SU-DHL-6 (cell line): Measurements from ENCODE around the gene VEZT.
A peak's percentile ranks its signal among the peaks of the same experiment; 100 is the strongest.

Experiments used
- H2AFZ ChIP-seq: fragments of 200-600 bp; sonication (generic); 2 replicates; pipeline ENCODE4 v1.6.1; 2014; ENCODE audit warnings: low read depth, mild to moderate bottlenecking, moderate library complexity, mixed read lengths, antibody characterized with exemption, low read length; ENCODE audit not compliant: severe bottlenecking
- H3F3A ChIP-seq: fragments of 200-600 bp; shearing (Covaris generic); 2 replicates; pipeline ENCODE4 v1.6.0; 2016; ENCODE audit warnings: antibody characterized with exemption, mild to moderate bottlenecking; ENCODE audit not compliant: insufficient read depth
- H3K27ac ChIP-seq: fragments of 200-600 bp; sonication (generic); 2 replicates; pipeline ENCODE4 v1.5.1; 2016; ENCODE audit warnings: low read depth, mild to moderate bottlenecking, low read length, moderate library complexity, mixed read lengths
- H3K27me3 ChIP-seq: fragments of 200-600 bp; sonication (generic), shearing (Covaris generic); 2 replicates; pipeline ENCODE4 v1.6.0; 2014; ENCODE audit warnings: mild to moderate bottlenecking, low read length
- H3K36me3 ChIP-seq: fragments of 200-600 bp; sonication (generic); 2 replicates; pipeline ENCODE4 v1.6.1; 2014; ENCODE audit warnings: mild to moderate bottlenecking, low read length, mixed read lengths
- H3K4me2 ChIP-seq: fragments of 300-600, 200-600 bp; shearing (Covaris generic), sonication (generic); 2 replicates; pipeline ENCODE4 v1.6.0; 2014; ENCODE audit warnings: low read length, low read depth, mild to moderate bottlenecking; ENCODE audit not compliant: poor library complexity, severe bottlenecking
- H3K4me3 ChIP-seq: fragments of 200-600 bp; sonication (generic); 2 replicates; pipeline ENCODE4 v1.5.1; 2014; ENCODE audit warnings: antibody characterized with exemption, low read length, mild to moderate bottlenecking, mixed read lengths; ENCODE audit not compliant: insufficient read depth, poor library complexity, severe bottlenecking
- H3K79me2 ChIP-seq: fragments of 200-600 bp; sonication (generic); 2 replicates; pipeline ENCODE4 v1.6.1; 2014; ENCODE audit warnings: mild to moderate bottlenecking, low read length, moderate library complexity; ENCODE audit not compliant: insufficient read depth
- H3K9ac ChIP-seq: fragments of 200-600 bp; sonication (generic); 2 replicates; pipeline ENCODE4 v1.7.0; 2014; ENCODE audit warnings: mild to moderate bottlenecking, low read length
- H3K9me2 ChIP-seq: fragments of 200-600 bp; sonication (generic); replicated peaks from 2 replicates; pipeline ENCODE4 v1.6.1; 2014; ENCODE audit warnings: low read length; ENCODE audit not compliant: insufficient read depth
- H3K9me3 ChIP-seq: fragments of 200-600 bp; sonication (generic); 2 replicates; pipeline ENCODE4 v1.6.1; 2014; ENCODE audit warnings: low read length, mixed read lengths; ENCODE audit not compliant: insufficient read depth
- H4K20me1 ChIP-seq: fragments of 200-600 bp; sonication (generic); 2 replicates; pipeline ENCODE4 v1.6.1; 2014; ENCODE audit warnings: low read depth, mild to moderate bottlenecking, antibody characterized with exemption, low read length, moderate library complexity, mixed read lengths
- CTCF ChIP-seq: fragments of 200-600 bp; sonication (generic); IDR thresholded peaks from one replicate; pipeline ENCODE4 v1.5.1; 2017; ENCODE audit warnings: antibody characterized with exemption, mild to moderate bottlenecking, low read length, moderate library complexity; ENCODE audit not compliant: insufficient read depth, poor library complexity, severe bottlenecking
- EZH2phosphoT487 ChIP-seq: fragments of 200-600 bp; sonication (generic), shearing (Covaris generic); conservative IDR thresholded peaks from 2 replicates; pipeline ENCODE4 v1.6.1; 2018; ENCODE audit warnings: mild to moderate bottlenecking, antibody characterized with exemption, low read length, moderate library complexity, mixed read lengths

The VEZT gene

GRCh38 chr12:95217377-95218149 lies at the start of gene VEZT, which contains the start of gene FGD6:
Gene VEZT (plus strand): TSS chr12:95217807. CDS start chr12:95217851, 44 bp downstream.
Gene FGD6 (minus strand): TSS chr12:95217467. CDS start chr12:95217240, 227 bp downstream.
- H3K27ac ChIP-seq = peak within 1 kb of the TSS; percentile 82
- H3K9me3 ChIP-seq = no peaks in the 10 kb centered on the region
- H3K79me2 ChIP-seq = peaks cover 51% of the 10 kb centered on the region
- H3F3A ChIP-seq = peaks cover 18% of the 10 kb centered on the region
- peak; percentile 43 for TF ChIP-seq CTCF
- TF ChIP-seq EZH2phosphoT487 = no peak
- peak within 1 kb of the TSS; percentile 92 for H3K4me2 ChIP-seq
- no peaks in the 10 kb centered on the region for H4K20me1 ChIP-seq
- no peaks in the 10 kb centered on the region for H3K36me3 ChIP-seq
- H3K9ac ChIP-seq = peak within 1 kb of the TSS; percentile 79
- H3K9me2 ChIP-seq = no peaks in the 10 kb centered on the region
- peak within 1 kb of the TSS; percentile 95 for H2AFZ ChIP-seq
- H3K4me3 ChIP-seq = peak within 1 kb of the TSS; percentile 86
- no peaks in the 10 kb centered on the region for H3K27me3 ChIP-seq

- Histone ChIP-seq H3K4me2 (no peak overlapping the region), H4K20me1 (no peaks in the 10 kb centered on the region), H3K9ac (no peak overlapping the region), H3K79me2 (no peaks in the 10 kb centered on the region), H3K9me2 (no peaks in the 10 kb centered on the region), H3K4me3 (no peak overlapping the region), H2AFZ (no peak overlapping the region), H3F3A (no peaks in the 10 kb centered on the region), H3K27me3 (no peaks in the 10 kb centered on the region), H3K36me3 (no peaks in the 10 kb centered on the region), H3K27ac (no peak overlapping the region), H3K9me3 (no peaks in the 10 kb centered on the region)
- no peak for TF ChIP-seq CTCF
- TF ChIP-seq EZH2phosphoT487 = no peak
Observed at GRCh38 chr12:95168746-95169145, 48.9 kb upstream of the VEZT start.

GRCh38 chr12:95169368-95169767 lies 48.2 kb upstream of the VEZT start:
- TF ChIP-seq CTCF = no peak
- no peak for TF ChIP-seq EZH2phosphoT487
- Histone ChIP-seq H3K9me3 (no peaks in the 10 kb centered on the region), H4K20me1 (no peaks in the 10 kb centered on the region), H3K36me3 (no peaks in the 10 kb centered on the region), H3K79me2 (no peaks in the 10 kb centered on the region), H3K27ac (no peak overlapping the region), H3F3A (no peaks in the 10 kb centered on the region), H3K4me2 (no peak overlapping the region), H3K9me2 (no peaks in the 10 kb centered on the region), H3K9ac (no peak overlapping the region), H3K4me3 (no peak overlapping the region), H2AFZ (no peak overlapping the region), H3K27me3 (no peaks in the 10 kb centered on the region)
